Activated T-cell treated with anti-CD3 and anti-CD28 coated beads, Interleukin-2, amount 50 U/mL, for 24 hours (primary cell): Measurements from ENCODE around the gene TBL1X.

ENCODE experiments used
- DNase-seq: peaks from one replicate; pipeline ENCODE4 v3.0.0-alpha.2; 2020
- H3K27ac Mint-ChIP-seq: 2 replicates; pipeline ENCODE4 v1.8.0; 2020; ENCODE audit warnings: mild to moderate bottlenecking, mixed read lengths
- H3K27me3 Mint-ChIP-seq: 2 replicates; pipeline ENCODE4 v1.8.0; 2020; ENCODE audit warnings: mixed read lengths
- H3K36me3 Mint-ChIP-seq: 2 replicates; pipeline ENCODE4 v1.8.0; 2020; ENCODE audit warnings: low read depth, mixed read lengths
- H3K4me1 Mint-ChIP-seq: 2 replicates; pipeline ENCODE4 v1.8.0; 2020; ENCODE audit warnings: low read depth, mixed read lengths
- H3K4me3 Mint-ChIP-seq: 2 replicates; pipeline ENCODE4 v1.8.0; 2020; ENCODE audit warnings: mild to moderate bottlenecking, moderate library complexity, mixed read lengths
- H3K9me3 Mint-ChIP-seq: 2 replicates; pipeline ENCODE4 v1.8.0; 2020; ENCODE audit warnings: mixed read lengths

TBL1X gene

GRCh38 chrX:9500584-9500983, 35.7 kb downstream of the TBL1X start:
- Mint-ChIP-seq H3K27ac (no peak overlapping the region), H3K4me3 (no peak overlapping the region), H3K9me3 (peaks cover 6% of the 10 kb centered on the region), H3K4me1 (peaks cover 9% of the 10 kb centered on the region), H3K27me3 (peaks cover 4% of the 10 kb centered on the region), H3K36me3 (peaks cover 49% of the 10 kb centered on the region)
- no peak for DNase-seq

GRCh38 chrX:9501362-9501761, 36.5 kb downstream of the TBL1X start:
- peaks cover 6% of the 10 kb centered on the region for H3K9me3 Mint-ChIP-seq
- H3K36me3 Mint-ChIP-seq, result peaks cover 51% of the 10 kb centered on the region
- peaks cover 4% of the 10 kb centered on the region for H3K27me3 Mint-ChIP-seq
- H3K27ac Mint-ChIP-seq, result no peak overlapping the region
- H3K4me1 Mint-ChIP-seq, result peaks cover 6% of the 10 kb centered on the region
- no peak for DNase-seq
- no peak overlapping the region for H3K4me3 Mint-ChIP-seq

- H3K27me3 Mint-ChIP-seq, result peaks cover 4% of the 10 kb centered on the region
- peaks cover 6% of the 10 kb centered on the region for H3K9me3 Mint-ChIP-seq
- no peak overlapping the region for H3K27ac Mint-ChIP-seq
- H3K36me3 Mint-ChIP-seq, result peaks cover 68% of the 10 kb centered on the region
- no peak overlapping the region for H3K4me3 Mint-ChIP-seq
- peaks cover 3% of the 10 kb centered on the region for H3K4me1 Mint-ChIP-seq
- no peak for DNase-seq
These were observed 38.4 kb downstream of the TBL1X start for GRCh38 chrX:9503261-9503660.

- H3K4me1 Mint-ChIP-seq, result peaks cover 18% of the 10 kb centered on the region
- no peak for DNase-seq
- no peaks in the 10 kb centered on the region for H3K27me3 Mint-ChIP-seq
- no peak overlapping the region for H3K27ac Mint-ChIP-seq
- H3K9me3 Mint-ChIP-seq, result peaks cover 3% of the 10 kb centered on the region
- no peak overlapping the region for H3K4me3 Mint-ChIP-seq
- peaks cover 75% of the 10 kb centered on the region for H3K36me3 Mint-ChIP-seq
These were observed 45.5 kb downstream of the TBL1X start for GRCh38 chrX:9510366-9510765.

GRCh38 chrX:9510980-9511379, 46.1 kb downstream of the TBL1X start:
- no peaks in the 10 kb centered on the region for H3K27me3 Mint-ChIP-seq
- H3K4me1 Mint-ChIP-seq, result peaks cover 24% of the 10 kb centered on the region
- peaks cover 2% of the 10 kb centered on the region for H3K9me3 Mint-ChIP-seq
- DNase-seq, result no peak
- peaks cover 70% of the 10 kb centered on the region for H3K36me3 Mint-ChIP-seq
- no peak overlapping the region for H3K27ac Mint-ChIP-seq
- H3K4me3 Mint-ChIP-seq, result no peak overlapping the region

- Mint-ChIP-seq H3K36me3 (peaks cover 38% of the 10 kb centered on the region), H3K4me1 (peaks cover 31% of the 10 kb centered on the region), H3K27me3 (peaks cover 4% of the 10 kb centered on the region), H3K27ac (no peak overlapping the region), H3K9me3 (no peaks in the 10 kb centered on the region), H3K4me3 (no peak overlapping the region)
- no peak for DNase-seq
These were observed 50.6 kb downstream of the TBL1X start for GRCh38 chrX:9515489-9515888.

GRCh38 chrX:9515973-9516538, 51.2 kb downstream of the TBL1X start:
- DNase-seq, result no peak
- Mint-ChIP-seq H3K27ac (no peak overlapping the region), H3K36me3 (peaks cover 32% of the 10 kb centered on the region), H3K27me3 (peaks cover 4% of the 10 kb centered on the region), H3K4me3 (no peak overlapping the region), H3K4me1 (peaks cover 31% of the 10 kb centered on the region), H3K9me3 (no peaks in the 10 kb centered on the region)

GRCh38 chrX:9516635-9517034, 51.8 kb downstream of the TBL1X start:
- H3K27ac Mint-ChIP-seq, result no peak overlapping the region

GRCh38 chrX:9518051-9518450, 53.2 kb downstream of the TBL1X start:
- Mint-ChIP-seq H3K9me3 (no peaks in the 10 kb centered on the region), H3K27ac (no peak overlapping the region), H3K4me3 (no peak overlapping the region), H3K27me3 (peaks cover 4% of the 10 kb centered on the region), H3K36me3 (peaks cover 12% of the 10 kb centered on the region), H3K4me1 (peaks cover 38% of the 10 kb centered on the region)
- DNase-seq, result no peak

More at GRCh38 chrX:9516635-9517034, 51.8 kb downstream of the TBL1X start:
- no peak for DNase-seq
- peaks cover 4% of the 10 kb centered on the region for H3K27me3 Mint-ChIP-seq
- H3K4me3 Mint-ChIP-seq, result no peak overlapping the region
- H3K4me1 Mint-ChIP-seq, result peaks cover 31% of the 10 kb centered on the region
- H3K9me3 Mint-ChIP-seq, result no peaks in the 10 kb centered on the region
- peaks cover 27% of the 10 kb centered on the region for H3K36me3 Mint-ChIP-seq

- Mint-ChIP-seq H3K9me3 (no peaks in the 10 kb centered on the region), H3K36me3 (peaks cover 4% of the 10 kb centered on the region), H3K27ac (no peak overlapping the region), H3K27me3 (peaks cover 4% of the 10 kb centered on the region), H3K4me3 (no peak overlapping the region), H3K4me1 (peaks cover 35% of the 10 kb centered on the region)
- DNase-seq, result no peak
These were observed 54.0 kb downstream of the TBL1X start for GRCh38 chrX:9518889-9519288.

GRCh38 chrX:9519546-9520216, 54.8 kb downstream of the TBL1X start:
- Mint-ChIP-seq H3K27ac (no peak overlapping the region), H3K27me3 (peaks cover 4% of the 10 kb centered on the region), H3K9me3 (no peaks in the 10 kb centered on the region), H3K4me3 (no peak overlapping the region), H3K36me3 (no peaks in the 10 kb centered on the region), H3K4me1 (peaks cover 36% of the 10 kb centered on the region)
- DNase-seq, result no peak

GRCh38 chrX:9520217-9520590, 55.3 kb downstream of the TBL1X start:
- H3K4me3 Mint-ChIP-seq, result no peak overlapping the region
- H3K27ac Mint-ChIP-seq, result no peak overlapping the region
- DNase-seq, result no peak
- H3K27me3 Mint-ChIP-seq, result peaks cover 4% of the 10 kb centered on the region
- H3K36me3 Mint-ChIP-seq, result no peaks in the 10 kb centered on the region
- no peaks in the 10 kb centered on the region for H3K9me3 Mint-ChIP-seq
- H3K4me1 Mint-ChIP-seq, result peaks cover 36% of the 10 kb centered on the region

GRCh38 chrX:9522378-9523155, 57.7 kb downstream of the TBL1X start:
- H3K27ac Mint-ChIP-seq, result no peak overlapping the region
- no peaks in the 10 kb centered on the region for H3K9me3 Mint-ChIP-seq
- no peak overlapping the region for H3K4me3 Mint-ChIP-seq
- DNase-seq, result no peak
- H3K4me1 Mint-ChIP-seq, result peaks cover 35% of the 10 kb centered on the region
- H3K36me3 Mint-ChIP-seq, result no peaks in the 10 kb centered on the region
- H3K27me3 Mint-ChIP-seq, result peaks cover 17% of the 10 kb centered on the region

GRCh38 chrX:9525511-9526248, 60.8 kb downstream of the TBL1X start:
- peaks cover 54% of the 10 kb centered on the region for H3K4me1 Mint-ChIP-seq
- peaks cover 20% of the 10 kb centered on the region for H3K27me3 Mint-ChIP-seq
- DNase-seq, result no peak
- H3K27ac Mint-ChIP-seq, result no peak overlapping the region
- no peak overlapping the region for H3K4me3 Mint-ChIP-seq
- H3K9me3 Mint-ChIP-seq, result no peaks in the 10 kb centered on the region
- no peaks in the 10 kb centered on the region for H3K36me3 Mint-ChIP-seq
